Body of pancreas (tissue), 4 donors: ENCODE data around the gene SFXN3. TPM values are rescaled to one million over a fixed set of nuclear protein-coding genes. Genes with fewer than 3 reads are reported as not detected.

ENCODE experiments used
- ATAC-seq: fragments of 150-250 bp; one replicate; pipeline ENCODE4 v1.9.1; 2016
- DNase-seq, 4 donors: peaks; one replicate each; pipeline ENCODE4 v3.0.0-alpha.2; 2019
- H3K27ac ChIP-seq, 4 donors: fragments of 200-600 bp; sonication (generic); 1 replicate in 3 of 4; 2 replicates in 1 of 4; pipeline versions ENCODE4 v1.5.1 to v1.6.1; 2016 to 2019; ENCODE audit warnings: mild to moderate bottlenecking in 1 of 4, mixed read lengths in 1 of 4, moderate library complexity in 1 of 4
- H3K27me3 ChIP-seq, 2 donors: fragments of 200-600 bp; sonication (generic); one replicate each; pipeline ENCODE4 v1.6.0; 2016; ENCODE audit warnings: mild to moderate bottlenecking in 1 of 2
- H3K36me3 ChIP-seq, 2 donors: fragments of 200-600 bp; sonication (generic); replicated peaks in 1 of 2; 2 replicates each; pipeline ENCODE4 v1.5.1; 2016; ENCODE audit warnings: low read depth in 2 of 2; ENCODE audit not compliant: insufficient read depth in 1 of 2
- H3K4me1 ChIP-seq: fragments of 200-600 bp; sonication (generic); one replicate; pipeline ENCODE4 v1.6.0; 2016
- H3K4me3 ChIP-seq, 2 donors: fragments of 200-600 bp; sonication (generic); 1 replicate in 1 of 2; 2 replicates in 1 of 2; pipeline ENCODE4 v1.5.1; 2016 to 2019
- H3K9me3 ChIP-seq, 3 donors: fragments of 200-600 bp; sonication (generic); 1 replicate in 2 of 3; 2 replicates in 1 of 3; pipeline ENCODE4 v1.5.1; 2016
- POLR2A ChIP-seq, 3 donors: fragments of 450-650 bp; IDR thresholded peaks; one replicate each; pipeline ENCODE4 v1.6.1; 2016; ENCODE audit warnings: antibody characterized with exemption in 3 of 3, mild to moderate bottlenecking in 2 of 3
- WGBS, 2 donors: methylation state at CpG; one replicate each; pipeline ENCODE4 v1.1.5; 2017; 5-methylcytosine and 5-hydroxymethylcytosine counted together
- intact Hi-C: fragments of 100-400 bp; cut with DNase I; formaldehyde crosslinking; loops from one replicate; pipeline ENCODE4 v1.15.1; 2023
- total RNA-seq, 2 donors: library from RNA; depleted of rRNA; stranded (reverse); fragments of >200 nt; gene quantifications; one replicate each; pipeline ENCODE4 v1.1.0, GENCODE V29; 2016
- TF ChIP-seq, protein P1 (sequence below), 7 experiments: fragments of 450-650 bp in 4 of 7; fragments of 200-600 bp in 3 of 7; sonication (generic) in 3 of 7; IDR thresholded peaks; one replicate each; pipeline ENCODE4 v1.5.1; 2016 to 2019; ENCODE audit warnings: antibody characterized with exemption in 7 of 7

The SFXN3 gene
- total RNA-seq, 2 donors from 2014 or later, result 23.4 to 61.7 TPM

DNA sequence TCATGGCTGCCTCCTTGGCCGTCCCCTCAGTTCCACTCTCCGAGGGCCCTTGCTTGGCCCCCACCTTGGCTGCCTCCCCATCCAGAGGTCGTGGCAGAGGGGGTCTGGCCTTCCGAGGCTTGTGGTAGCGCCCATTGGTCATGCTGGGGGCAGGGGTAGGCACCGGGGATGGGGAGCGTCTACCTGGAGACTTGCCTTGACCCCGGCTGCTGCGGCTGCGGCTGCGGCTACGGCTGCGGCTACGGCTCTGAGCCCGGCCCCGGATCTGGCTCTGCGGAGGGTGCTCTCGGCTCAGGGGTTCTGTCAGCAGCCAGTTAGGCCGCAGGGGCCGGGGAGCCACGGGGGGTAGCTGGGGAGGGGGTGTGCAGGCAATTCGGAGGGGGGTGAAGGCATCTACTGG lies 20.7 kb upstream of the SFXN3 start:
- no peaks in the 10 kb centered on the region for H3K27me3 ChIP-seq
- H3K27ac ChIP-seq, result no peak overlapping the region
- H3K4me1 ChIP-seq, result peaks cover 13% of the 10 kb centered on the region
- ATAC-seq (no peak), DNase-seq (no peak)
- H3K4me3 ChIP-seq, result no peak overlapping the region
- TF ChIP-seq, protein P1, sequence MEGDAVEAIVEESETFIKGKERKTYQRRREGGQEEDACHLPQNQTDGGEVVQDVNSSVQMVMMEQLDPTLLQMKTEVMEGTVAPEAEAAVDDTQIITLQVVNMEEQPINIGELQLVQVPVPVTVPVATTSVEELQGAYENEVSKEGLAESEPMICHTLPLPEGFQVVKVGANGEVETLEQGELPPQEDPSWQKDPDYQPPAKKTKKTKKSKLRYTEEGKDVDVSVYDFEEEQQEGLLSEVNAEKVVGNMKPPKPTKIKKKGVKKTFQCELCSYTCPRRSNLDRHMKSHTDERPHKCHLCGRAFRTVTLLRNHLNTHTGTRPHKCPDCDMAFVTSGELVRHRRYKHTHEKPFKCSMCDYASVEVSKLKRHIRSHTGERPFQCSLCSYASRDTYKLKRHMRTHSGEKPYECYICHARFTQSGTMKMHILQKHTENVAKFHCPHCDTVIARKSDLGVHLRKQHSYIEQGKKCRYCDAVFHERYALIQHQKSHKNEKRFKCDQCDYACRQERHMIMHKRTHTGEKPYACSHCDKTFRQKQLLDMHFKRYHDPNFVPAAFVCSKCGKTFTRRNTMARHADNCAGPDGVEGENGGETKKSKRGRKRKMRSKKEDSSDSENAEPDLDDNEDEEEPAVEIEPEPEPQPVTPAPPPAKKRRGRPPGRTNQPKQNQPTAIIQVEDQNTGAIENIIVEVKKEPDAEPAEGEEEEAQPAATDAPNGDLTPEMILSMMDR (IDR thresholded peaks at IDR 0.05), result no peak
- TF ChIP-seq POLR2A (IDR thresholded peaks at IDR 0.05), result no peak
- no peaks in the 10 kb centered on the region for H3K9me3 ChIP-seq
- WGBS, 2 donors, result 88 to 92% methylated on average over 7 to 18 of the region's 22 CpGs
- intact Hi-C loops, result no loop called here
- peaks cover 3 to 4% of the 10 kb centered on the region in 2 donors for H3K36me3 ChIP-seq

DNA sequence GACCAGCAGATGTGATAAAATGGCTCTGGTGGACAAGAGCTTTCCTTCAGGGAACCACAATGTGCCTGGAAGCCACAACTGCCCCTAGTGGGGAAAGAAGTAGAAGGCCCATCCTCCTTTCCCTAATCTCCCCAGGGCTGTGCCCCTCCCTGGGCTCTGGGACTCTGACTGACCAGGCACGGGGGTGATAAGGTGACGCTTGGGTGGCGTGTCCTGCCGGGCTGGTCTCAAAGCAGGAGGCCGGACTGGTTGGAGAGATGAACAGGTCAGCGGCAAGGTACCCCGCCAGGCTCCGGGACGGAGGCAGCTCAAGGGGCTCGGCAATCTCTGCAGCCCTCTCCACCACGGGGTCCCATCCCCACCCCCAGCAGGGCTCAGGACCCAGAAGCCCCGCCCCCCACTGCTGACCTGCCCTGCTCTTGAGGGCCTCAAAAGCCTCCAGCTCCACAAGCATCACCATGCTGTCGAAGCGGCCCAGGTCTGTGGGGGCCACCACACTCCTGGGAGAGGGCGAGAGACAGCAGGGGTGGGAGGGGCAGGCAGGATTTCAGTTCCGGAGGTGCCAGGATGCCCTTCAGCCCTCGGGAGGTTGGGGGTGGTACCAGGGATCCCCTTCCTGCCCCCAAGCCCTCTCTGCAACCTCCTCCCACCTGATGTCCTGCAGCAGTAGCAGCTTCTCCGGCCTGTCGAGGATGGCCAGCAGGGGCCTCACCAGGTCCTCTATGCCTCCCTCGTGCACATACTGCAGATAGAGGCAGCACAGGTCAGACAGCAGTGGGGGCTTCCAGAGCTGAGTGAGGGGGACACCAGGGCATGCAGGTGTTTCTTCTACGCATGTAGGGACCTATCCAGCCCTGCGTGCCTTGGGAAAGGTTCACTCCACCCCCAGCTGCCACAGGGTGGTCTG lies 19.3 kb upstream of the SFXN3 start:
- no peaks in the 10 kb centered on the region for H3K9me3 ChIP-seq
- 49 to 52% methylated on average over 11 to 22 of the region's 22 CpGs for WGBS, 2 donors
- TF ChIP-seq POLR2A (IDR thresholded peaks at IDR 0.05), result no peak
- TF ChIP-seq, protein P1 (IDR thresholded peaks at IDR 0.05), result peak in 3 of 7 experiments; percentile 15 to 19 (median 19)
- intact Hi-C loops, result no loop called here
- ATAC-seq (no peak), DNase-seq (no peak)
- H3K27ac ChIP-seq, result no peak overlapping the region
- no peaks in the 10 kb centered on the region for H3K36me3 ChIP-seq
- no peak overlapping the region for H3K4me3 ChIP-seq
- no peaks in the 10 kb centered on the region for H3K27me3 ChIP-seq
- H3K4me1 ChIP-seq, result peaks cover 13% of the 10 kb centered on the region

DNA sequence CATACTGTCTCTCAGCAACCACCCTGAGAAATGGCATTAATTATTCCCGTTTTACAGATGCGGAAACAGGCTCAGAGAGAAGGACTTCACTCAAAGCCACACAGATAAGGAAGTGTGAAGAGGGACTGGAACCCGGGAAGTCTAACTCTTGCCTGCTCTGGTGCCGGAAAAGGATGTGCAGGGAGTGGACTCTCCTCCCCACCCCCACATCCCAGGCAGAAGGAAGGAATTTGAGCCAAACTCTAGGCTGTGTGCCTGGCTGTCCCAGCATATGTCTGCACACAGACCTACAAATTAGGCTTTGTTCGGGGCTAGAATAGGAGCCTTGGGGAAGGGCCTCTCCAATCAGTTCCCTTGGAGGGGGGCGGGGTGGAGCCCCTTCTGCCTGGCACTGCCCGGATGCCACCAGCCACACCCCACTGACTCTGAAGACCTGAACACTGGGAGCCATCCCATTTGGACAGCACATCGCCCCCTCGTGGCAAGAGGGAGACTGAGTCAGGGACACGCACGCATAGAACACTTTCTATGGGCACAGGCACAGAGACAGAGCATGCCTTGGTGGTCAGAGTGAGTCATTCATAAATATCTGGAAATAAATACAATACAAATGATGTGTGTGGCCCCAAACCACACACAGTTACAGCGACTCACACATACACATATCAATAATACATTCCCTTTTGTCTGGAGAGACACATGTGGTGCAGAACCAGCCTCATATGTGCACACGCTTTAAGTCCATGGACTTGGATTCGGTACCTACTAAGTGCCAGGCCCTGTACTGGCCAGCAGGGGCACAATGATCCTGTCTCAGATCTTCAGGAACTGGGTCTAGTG lies 18.3 kb upstream of the SFXN3 start:
- Histone ChIP-seq H3K4me3 (no peak overlapping the region), H3K9me3 (no peaks in the 10 kb centered on the region), H3K4me1 (peaks cover 13% of the 10 kb centered on the region), H3K27ac (peak overlapping the region in 2 of 4 donors; percentile 14 to 15), H3K36me3 (no peaks in the 10 kb centered on the region), H3K27me3 (no peaks in the 10 kb centered on the region)
- TF ChIP-seq POLR2A (IDR thresholded peaks at IDR 0.05), result no peak
- TF ChIP-seq, protein P1 (IDR thresholded peaks at IDR 0.05), result peak; percentile 71 to 98 (median 88)
- intact Hi-C loops, result no loop called here
- DNase-seq, result peak; percentile 83 to 91 (median 89)
- 18 to 23% methylated on average over 11 to 14 of the region's 14 CpGs for WGBS, 2 donors
- ATAC-seq, result peak; percentile 81

DNA sequence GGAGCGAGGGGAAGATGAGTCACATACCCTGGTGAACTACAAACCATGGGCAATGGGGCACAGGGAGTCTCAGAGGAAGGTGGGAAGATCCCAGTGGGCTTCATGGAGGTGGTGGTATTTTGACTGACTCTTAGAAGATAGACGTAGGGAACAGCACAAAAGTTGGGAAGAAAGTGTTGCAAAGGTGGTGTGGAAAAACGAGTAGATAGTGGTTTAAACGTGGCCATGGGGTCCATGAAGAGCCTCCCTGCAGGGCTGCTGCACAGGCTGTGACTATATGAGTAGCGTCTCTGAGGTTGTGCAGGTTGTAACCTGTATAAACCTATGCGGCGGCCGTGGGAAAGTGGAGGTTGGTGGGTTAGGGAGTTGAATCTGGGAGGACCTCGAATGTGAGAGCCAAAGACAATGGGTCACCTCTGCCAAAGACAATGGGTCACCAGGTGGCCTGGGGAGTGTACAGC lies 17.6 kb upstream of the SFXN3 start:
- 32 to 39% methylated on average over 9 of the region's 9 CpGs for WGBS, 2 donors
- Histone ChIP-seq H3K27me3 (no peaks in the 10 kb centered on the region), H3K27ac (no peak overlapping the region), H3K36me3 (no peaks in the 10 kb centered on the region), H3K4me1 (peaks cover 13% of the 10 kb centered on the region), H3K9me3 (no peaks in the 10 kb centered on the region), H3K4me3 (no peak overlapping the region)
- intact Hi-C loops, result no loop called here
- ATAC-seq (no peak), DNase-seq (no peak)
- TF ChIP-seq POLR2A (IDR thresholded peaks at IDR 0.05), result no peak
- TF ChIP-seq, protein P1 (IDR thresholded peaks at IDR 0.05), result no peak
